ENCODE results near the gene HLA-DQB1. TPM values are rescaled to one million over a fixed set of nuclear protein-coding genes. Genes with fewer than 3 reads are reported as not detected.
"Not testable (repeated sequence)": the region's sequence is repeated elsewhere in the genome, so short reads cannot be mapped to it uniquely, and the experiment has no call there.

HLA-DQB1 gene
- total RNA-seq, 4 donors from 2014 or later: 0.14 to 1.9 (median 1.1) TPM; not detected in 1

DNA sequence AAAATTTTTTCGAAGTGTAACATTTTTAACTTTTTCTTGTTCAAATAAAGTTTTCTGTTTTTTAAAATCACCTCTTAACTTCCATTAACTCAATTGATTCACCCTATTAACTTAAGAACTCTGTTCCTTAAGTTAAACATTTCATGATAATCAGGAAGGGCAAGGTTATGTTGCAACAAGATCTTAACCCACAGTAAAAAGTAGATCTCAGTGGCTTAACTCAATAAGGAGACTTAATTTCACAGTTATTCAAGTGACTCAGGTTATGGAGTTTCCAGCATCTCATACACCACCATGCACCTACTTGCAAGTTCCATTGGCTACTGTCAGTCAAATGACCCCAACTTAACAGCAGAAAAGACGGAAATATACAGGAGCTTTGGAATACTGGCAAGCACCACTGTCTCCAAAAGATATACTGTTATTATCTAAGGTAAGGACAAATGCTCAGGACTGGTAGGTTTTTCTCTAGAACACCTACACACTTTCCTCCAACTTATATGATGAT lies 11.2 kb downstream of the HLA-DQB1 start:
- Histone ChIP-seq H3K4me3 (no peak overlapping the region), H3K36me3 (no peaks in the 10 kb centered on the region), H3K4me1 (no peaks in the 10 kb centered on the region), H3K27me3 (no peaks in the 10 kb centered on the region), H3K27ac (no peak overlapping the region), H3K9me3 (no peaks in the 10 kb centered on the region)
- in situ Hi-C loops (cut with MboI; ENCODE audit: low pct_ligation_motif_present in 1 of 4, low pct_unique_long_range_greater_than_20kb in 1 of 4, low sequenced_read_pairs in 3 of 4) (no loop called here), intact Hi-C loops (cut with DNase I; ENCODE audit: low total_unique reads) (no loop called here)
- whole genome bisulfite sequencing, 2 donors (ENCODE audit: low coverage in 1 of 2): 0% methylated on average over 2 of the region's 2 CpGs
- DNase-seq: no peak
- TF ChIP-seq EP300 (IDR thresholded peaks at IDR 0.05; ENCODE audit: low read depth) (no peak), POLR2A (IDR thresholded peaks at IDR 0.05) (no peak), POLR2AphosphoS5 (IDR thresholded peaks at IDR 0.05) (no peak)
- TF ChIP-seq, protein P1, sequence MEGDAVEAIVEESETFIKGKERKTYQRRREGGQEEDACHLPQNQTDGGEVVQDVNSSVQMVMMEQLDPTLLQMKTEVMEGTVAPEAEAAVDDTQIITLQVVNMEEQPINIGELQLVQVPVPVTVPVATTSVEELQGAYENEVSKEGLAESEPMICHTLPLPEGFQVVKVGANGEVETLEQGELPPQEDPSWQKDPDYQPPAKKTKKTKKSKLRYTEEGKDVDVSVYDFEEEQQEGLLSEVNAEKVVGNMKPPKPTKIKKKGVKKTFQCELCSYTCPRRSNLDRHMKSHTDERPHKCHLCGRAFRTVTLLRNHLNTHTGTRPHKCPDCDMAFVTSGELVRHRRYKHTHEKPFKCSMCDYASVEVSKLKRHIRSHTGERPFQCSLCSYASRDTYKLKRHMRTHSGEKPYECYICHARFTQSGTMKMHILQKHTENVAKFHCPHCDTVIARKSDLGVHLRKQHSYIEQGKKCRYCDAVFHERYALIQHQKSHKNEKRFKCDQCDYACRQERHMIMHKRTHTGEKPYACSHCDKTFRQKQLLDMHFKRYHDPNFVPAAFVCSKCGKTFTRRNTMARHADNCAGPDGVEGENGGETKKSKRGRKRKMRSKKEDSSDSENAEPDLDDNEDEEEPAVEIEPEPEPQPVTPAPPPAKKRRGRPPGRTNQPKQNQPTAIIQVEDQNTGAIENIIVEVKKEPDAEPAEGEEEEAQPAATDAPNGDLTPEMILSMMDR (IDR thresholded peaks at IDR 0.05): no peak

DNA sequence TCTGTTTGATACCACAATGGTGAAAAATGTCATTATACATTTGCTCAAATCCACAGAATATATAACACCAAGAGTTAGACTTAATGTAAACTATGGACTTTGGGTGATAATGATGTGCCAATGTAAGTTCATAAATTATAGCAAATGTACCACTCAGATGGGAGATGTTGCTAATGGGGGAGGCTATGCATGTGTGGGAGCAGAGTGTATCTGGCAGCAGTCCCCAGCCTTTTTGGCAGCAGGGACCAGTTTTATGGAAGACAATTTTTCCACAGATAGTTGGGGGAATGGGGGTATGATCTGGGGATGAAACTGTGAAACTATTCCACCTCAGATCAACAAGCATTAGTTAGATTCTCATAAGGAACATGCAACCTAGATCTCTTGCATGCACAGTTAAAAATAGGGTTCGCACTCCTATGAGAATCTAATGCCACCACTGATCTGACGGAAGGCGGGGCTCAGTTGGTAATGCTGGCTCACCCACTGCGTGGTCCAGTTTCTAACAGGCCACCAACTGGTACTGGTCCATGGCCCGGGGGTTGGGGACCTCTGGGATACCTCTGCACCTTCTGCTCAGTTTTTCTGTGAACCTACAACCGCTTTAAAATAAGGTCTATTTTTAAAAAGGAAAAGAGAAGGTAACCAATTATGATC lies 21.3 kb downstream of the HLA-DQB1 start:
- H3K4me3 ChIP-seq: no peak overlapping the region
- H3K36me3 ChIP-seq: no peaks in the 10 kb centered on the region
- H3K4me1 ChIP-seq: no peaks in the 10 kb centered on the region
- in situ Hi-C loops (cut with MboI; ENCODE audit: low pct_ligation_motif_present in 1 of 4, low pct_unique_long_range_greater_than_20kb in 1 of 4, low sequenced_read_pairs in 3 of 4): no loop called here
- H3K9me3 ChIP-seq: no peaks in the 10 kb centered on the region
- H3K27ac ChIP-seq: no peak overlapping the region
- TF ChIP-seq, protein P1 (IDR thresholded peaks at IDR 0.05): no peak
- TF ChIP-seq POLR2AphosphoS5 (IDR thresholded peaks at IDR 0.05) (no peak), POLR2A (IDR thresholded peaks at IDR 0.05) (no peak), EP300 (IDR thresholded peaks at IDR 0.05; ENCODE audit: low read depth) (no peak)
- intact Hi-C loops (cut with DNase I; ENCODE audit: low total_unique reads): no loop called here
- no peak for DNase-seq
- H3K27me3 ChIP-seq: no peaks in the 10 kb centered on the region
- WGBS, 2 donors (ENCODE audit: low coverage in 1 of 2): 38% methylated on average over 6 of the region's 6 CpGs; no CpG with 5 or more reads in 1 of the 2 donors

DNA sequence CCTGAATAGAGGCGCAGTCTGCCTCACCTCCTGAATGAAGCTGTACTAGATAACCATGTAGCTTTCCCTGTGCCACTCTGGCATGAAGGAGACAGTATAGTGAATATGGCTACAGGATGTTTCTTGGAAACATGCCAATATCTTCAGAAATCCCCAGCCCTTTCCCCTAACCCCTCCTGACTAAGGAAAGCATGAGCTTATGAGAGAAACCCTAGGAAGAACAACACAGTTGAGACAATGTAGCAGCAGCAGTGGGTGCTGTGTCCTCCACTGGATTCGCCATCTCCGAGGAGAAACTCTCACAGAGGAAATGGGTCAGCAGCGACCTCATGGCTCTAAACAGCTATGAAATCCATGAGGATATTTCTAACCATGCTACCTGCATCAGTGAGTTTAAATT lies 22.6 kb downstream of the HLA-DQB1 start:
- intact Hi-C loops (cut with DNase I; ENCODE audit: low total_unique reads): no loop called here
- WGBS, 2 donors (ENCODE audit: low coverage in 1 of 2): 29 to 33% methylated on average over 3 to 4 of the region's 4 CpGs
- in situ Hi-C loops (cut with MboI; ENCODE audit: low pct_ligation_motif_present in 1 of 4, low pct_unique_long_range_greater_than_20kb in 1 of 4, low sequenced_read_pairs in 3 of 4): no loop called here

DNA sequence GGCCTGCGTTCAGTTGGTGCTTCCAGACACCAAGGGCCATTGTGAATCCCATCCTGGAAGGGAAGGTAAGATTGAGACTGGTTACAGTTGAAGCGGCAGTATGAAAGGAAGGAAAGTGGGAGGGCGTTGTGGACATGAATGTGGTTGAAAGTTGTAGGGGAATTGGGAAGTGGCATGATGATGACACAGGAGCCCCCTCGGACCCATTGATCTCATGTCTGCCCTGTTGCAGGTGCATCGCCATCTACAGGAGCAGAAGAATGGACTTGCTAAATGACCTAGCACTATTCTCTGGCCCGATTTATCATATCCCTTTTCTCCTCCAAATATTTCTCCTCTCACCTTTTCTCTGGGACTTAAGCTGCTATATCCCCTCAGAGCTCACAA lies 23.7 kb downstream of the HLA-DQB1 start:
- intact Hi-C loops (cut with DNase I; ENCODE audit: low total_unique reads): no loop called here
- H3K9me3 ChIP-seq: no peaks in the 10 kb centered on the region
- TF ChIP-seq, protein P1 (IDR thresholded peaks at IDR 0.05): no peak
- TF ChIP-seq EP300 (IDR thresholded peaks at IDR 0.05; ENCODE audit: low read depth): no peak
- TF ChIP-seq POLR2A (IDR thresholded peaks at IDR 0.05): no peak
- TF ChIP-seq POLR2AphosphoS5 (IDR thresholded peaks at IDR 0.05): no peak
- no peak overlapping the region for H3K27ac ChIP-seq
- 28% methylated on average over 4 of the region's 6 CpGs; no CpG with 5 or more reads in 1 of the 2 donors for WGBS, 2 donors (ENCODE audit: low coverage in 1 of 2)
- no peaks in the 10 kb centered on the region for H3K27me3 ChIP-seq
- H3K4me1 ChIP-seq: no peaks in the 10 kb centered on the region
- no peak for DNase-seq
- H3K4me3 ChIP-seq: no peak overlapping the region
- in situ Hi-C loops (cut with MboI; ENCODE audit: low pct_ligation_motif_present in 1 of 4, low pct_unique_long_range_greater_than_20kb in 1 of 4, low sequenced_read_pairs in 3 of 4): no loop called here
- H3K36me3 ChIP-seq: no peaks in the 10 kb centered on the region

More for the DNA sequence above, 22.6 kb downstream of the HLA-DQB1 start:
- DNase-seq: no peak
- H3K4me3 ChIP-seq: no peak overlapping the region
- TF ChIP-seq POLR2AphosphoS5 (IDR thresholded peaks at IDR 0.05) (no peak), POLR2A (IDR thresholded peaks at IDR 0.05) (no peak), EP300 (IDR thresholded peaks at IDR 0.05; ENCODE audit: low read depth) (no peak)
- TF ChIP-seq, protein P1 (IDR thresholded peaks at IDR 0.05): no peak
- no peaks in the 10 kb centered on the region for H3K27me3 ChIP-seq
- no peaks in the 10 kb centered on the region for H3K36me3 ChIP-seq
- no peaks in the 10 kb centered on the region for H3K9me3 ChIP-seq
- H3K4me1 ChIP-seq: no peaks in the 10 kb centered on the region
- no peak overlapping the region for H3K27ac ChIP-seq

DNA sequence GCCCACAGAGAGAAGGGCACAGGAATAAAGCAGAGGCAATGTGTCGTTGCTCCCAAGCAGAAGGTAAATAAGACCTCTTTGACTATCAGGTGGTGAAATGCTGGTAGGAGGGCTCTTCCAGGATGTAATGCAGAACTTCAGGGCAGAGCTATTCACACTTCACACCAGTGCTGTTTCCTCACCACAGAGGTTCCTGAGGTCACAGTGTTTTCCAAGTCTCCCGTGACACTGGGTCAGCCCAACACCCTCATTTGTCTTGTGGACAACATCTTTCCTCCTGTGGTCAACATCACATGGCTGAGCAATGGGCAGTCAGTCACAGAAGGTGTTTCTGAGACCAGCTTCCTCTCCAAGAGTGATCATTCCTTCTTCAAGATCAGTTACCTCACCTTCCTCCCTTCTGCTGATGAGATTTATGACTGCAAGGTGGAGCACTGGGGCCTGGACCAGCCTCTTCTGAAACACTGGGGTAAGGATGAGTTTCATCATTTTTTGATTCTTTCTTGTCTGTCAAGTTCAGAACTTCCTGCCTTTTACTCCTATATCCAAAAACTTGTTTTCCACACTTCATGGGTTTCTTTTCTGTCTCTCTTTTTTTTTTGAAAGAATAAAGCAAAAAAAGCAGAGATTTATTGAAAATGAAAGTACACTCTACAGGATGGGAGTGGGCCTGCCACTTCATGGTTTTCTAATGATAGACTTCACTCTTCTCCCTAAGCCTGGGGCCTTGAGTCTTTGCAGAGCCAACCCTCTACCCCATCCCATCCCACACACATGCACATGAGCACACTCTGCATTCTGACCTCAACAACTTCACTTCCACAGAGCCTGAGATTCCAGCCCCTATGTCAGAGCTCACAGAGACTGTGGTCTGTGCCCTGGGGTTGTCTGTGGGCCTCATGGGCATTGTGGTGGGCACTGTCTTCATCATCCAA lies 24.4 kb downstream of the HLA-DQB1 start:
- H3K4me1 ChIP-seq; H3K9me3 ChIP-seq; H3K27me3 ChIP-seq; in situ Hi-C loops (cut with MboI; ENCODE audit: low pct_ligation_motif_present in 1 of 4, low pct_unique_long_range_greater_than_20kb in 1 of 4, low sequenced_read_pairs in 3 of 4); intact Hi-C loops (cut with DNase I; ENCODE audit: low total_unique reads); H3K36me3 ChIP-seq; H3K27ac ChIP-seq; H3K4me3 ChIP-seq; DNase-seq: not testable (repeated sequence)
- 63 to 100% methylated on average over 1 of the region's 2 CpGs for WGBS, 2 donors (ENCODE audit: low coverage in 1 of 2)
